Endometrial microvascular endothelial cells (primary cell): ENCODE measurements around the gene OAF. TPM values are rescaled to one million over a fixed set of nuclear protein-coding genes. Genes with fewer than 3 reads are reported as not detected.

ENCODE experiments used
- in situ Hi-C: cut with HindIII; loops from 2 replicates; pipeline ENCODE4 v1.10.0; 2017; ENCODE audit warnings: low sequenced_read_pairs, low pct_unique_long_range_greater_than_20kb; ENCODE audit errors: inconsistent ontology term
- total RNA-seq: library from RNA; depleted of rRNA; stranded (reverse); fragments of >200 nt; gene quantifications from one replicate; pipeline ENCODE4 v1.2.3, GENCODE V29; 2015; ENCODE audit errors: inconsistent ontology term

The OAF gene
- total RNA-seq, 1 donor from 2014 or later: 51.8 TPM

DNA sequence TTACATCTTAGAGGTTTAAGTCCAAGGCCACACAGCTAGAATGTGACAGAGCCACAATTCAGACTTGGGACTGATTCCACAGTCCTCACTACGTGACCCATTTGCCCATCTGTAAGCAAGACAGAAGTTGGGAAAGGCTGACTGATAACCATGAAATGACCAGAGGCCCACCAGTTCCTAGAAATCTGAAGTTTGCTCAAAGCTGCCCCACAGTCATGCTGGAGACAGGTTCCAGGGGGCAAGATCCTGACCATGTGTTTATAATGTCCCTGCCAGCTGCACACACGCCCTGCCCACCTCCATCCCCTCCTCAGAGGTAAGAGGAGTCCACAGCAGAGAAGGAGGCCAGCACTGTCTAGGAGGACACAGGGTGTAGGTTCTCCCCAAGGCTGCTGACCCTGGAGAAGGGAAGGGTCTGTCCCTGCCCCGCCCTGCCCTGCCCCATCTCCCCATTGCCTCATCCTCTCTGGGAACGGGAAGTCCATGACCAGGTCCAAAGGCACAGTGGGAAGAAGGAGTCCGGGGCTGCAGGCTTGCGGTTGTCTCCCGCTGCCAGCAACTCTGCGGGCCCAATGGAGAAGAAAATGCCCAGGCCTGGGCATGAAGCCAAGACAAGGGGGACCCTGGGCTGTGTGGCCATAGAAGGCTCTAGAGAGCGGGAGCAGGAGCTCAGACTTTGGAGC lies 11.9 kb upstream of the OAF start:
- in situ Hi-C loops: no loop called here

DNA sequence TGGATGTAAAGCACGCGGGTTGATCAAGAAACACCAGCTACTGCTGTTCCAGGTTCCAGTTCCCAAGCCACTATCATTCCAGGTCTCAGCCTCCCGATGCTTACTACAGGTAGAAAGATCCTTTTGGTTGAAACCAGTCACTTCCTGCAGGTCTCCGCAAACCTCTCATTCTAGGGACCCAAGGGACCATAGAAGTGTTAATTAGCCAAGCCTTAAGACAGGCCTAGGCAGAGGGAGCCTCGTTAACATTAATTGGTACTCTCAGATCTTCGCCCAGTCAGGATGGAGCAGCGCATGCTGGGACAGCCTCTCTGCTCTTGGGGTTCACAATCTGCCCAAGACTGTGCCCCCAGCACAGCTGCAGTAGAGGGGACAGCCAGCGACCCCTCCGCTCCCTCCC lies 11.2 kb upstream of the OAF start:
- in situ Hi-C loops: no loop called here

DNA sequence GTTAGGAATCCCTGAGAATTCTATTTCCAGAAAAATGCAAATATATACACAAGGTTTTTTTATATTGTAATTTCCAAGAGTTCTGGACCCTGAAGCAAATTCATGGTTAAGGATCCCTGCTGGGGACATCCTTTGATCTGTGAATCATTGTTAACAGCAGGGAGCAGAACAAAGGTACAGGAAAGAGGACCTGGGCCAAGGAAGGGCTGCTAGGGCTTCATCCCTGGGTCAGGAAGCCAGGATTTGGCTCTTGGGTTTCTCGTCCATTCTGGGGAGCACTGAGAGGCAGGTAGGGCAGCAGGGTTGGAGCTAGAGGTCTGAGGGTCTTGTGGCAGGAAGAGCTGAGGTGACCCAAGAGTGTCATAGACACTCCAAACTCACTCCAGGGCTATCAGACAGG lies 10.2 kb upstream of the OAF start:
- in situ Hi-C loops: no loop called here

- in situ Hi-C loops: no loop called here
These were observed 9.2 kb upstream of the OAF start for GRCh38 chr11:120201653-120202052.

- in situ Hi-C loops: no loop called here
These were observed 7.2 kb upstream of the OAF start for GRCh38 chr11:120203626-120204025.

GRCh38 chr11:120205596-120206161 lies 5.2 kb upstream of the OAF start:
- in situ Hi-C loops: no loop called here

DNA sequence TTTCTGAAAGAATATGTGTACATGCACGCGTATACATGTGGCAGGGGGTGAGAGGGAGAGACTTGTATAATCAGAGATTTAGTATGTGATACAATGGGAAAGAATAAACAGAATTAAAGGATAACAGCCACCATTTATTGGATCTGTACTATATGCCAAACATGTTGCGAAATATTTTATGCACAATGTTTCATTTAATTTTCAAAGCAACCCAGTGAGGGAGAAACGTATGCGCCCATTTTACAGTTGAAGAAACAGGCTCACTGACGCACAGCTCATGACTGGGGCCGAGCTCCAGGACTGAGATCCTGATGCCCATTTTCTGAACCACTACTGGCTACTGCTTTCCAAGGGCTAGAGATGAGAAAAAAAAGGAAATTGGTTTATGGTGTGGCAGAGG lies 3.3 kb upstream of the OAF start:
- in situ Hi-C loops: no loop called here

DNA sequence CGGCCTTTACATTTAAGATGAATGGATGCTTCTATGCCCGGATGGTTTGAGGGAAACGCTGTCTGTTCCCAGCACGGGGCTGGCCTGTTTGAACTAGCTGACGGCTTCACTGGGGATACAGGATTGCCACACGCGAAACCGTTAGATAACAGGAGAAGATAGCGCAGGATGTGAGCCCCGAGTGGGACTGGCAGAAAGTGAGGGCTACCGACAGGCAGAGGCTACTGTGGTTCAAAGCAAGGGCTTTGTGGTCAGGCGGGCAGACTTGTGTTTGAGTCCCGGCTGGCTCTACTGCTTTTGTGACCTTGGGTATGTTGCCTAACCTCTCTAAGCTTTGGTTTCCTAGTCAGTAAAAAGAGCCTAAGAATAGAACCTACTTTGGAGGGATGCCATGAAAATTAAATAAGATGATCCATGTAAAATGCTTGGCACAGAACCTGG lies 2.8 kb upstream of the OAF start:
- in situ Hi-C loops: no loop called here

DNA sequence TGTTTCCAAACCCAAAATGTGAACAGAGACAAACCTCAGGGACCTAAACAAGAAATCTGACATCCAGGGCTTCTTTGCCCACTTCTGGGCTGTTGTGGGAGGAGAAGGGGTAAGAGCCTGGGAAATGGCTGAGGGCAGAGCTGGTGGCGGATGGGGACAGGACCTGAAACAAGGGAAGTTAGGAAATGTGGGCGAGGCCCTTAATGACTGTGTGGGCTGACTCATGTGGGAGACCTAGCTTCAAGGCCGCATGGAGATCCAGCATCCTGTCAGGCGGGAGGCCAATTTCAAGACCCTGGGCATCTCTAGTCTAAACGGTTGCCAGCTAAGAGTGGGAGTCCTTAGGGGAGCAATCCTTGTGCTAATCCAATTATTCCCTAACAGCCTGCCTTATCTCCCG lies 2.1 kb upstream of the OAF start:
- in situ Hi-C loops: no loop called here

- in situ Hi-C loops: no loop called here
These were observed 846 bp upstream of the OAF start for GRCh38 chr11:120209746-120210625.

DNA sequence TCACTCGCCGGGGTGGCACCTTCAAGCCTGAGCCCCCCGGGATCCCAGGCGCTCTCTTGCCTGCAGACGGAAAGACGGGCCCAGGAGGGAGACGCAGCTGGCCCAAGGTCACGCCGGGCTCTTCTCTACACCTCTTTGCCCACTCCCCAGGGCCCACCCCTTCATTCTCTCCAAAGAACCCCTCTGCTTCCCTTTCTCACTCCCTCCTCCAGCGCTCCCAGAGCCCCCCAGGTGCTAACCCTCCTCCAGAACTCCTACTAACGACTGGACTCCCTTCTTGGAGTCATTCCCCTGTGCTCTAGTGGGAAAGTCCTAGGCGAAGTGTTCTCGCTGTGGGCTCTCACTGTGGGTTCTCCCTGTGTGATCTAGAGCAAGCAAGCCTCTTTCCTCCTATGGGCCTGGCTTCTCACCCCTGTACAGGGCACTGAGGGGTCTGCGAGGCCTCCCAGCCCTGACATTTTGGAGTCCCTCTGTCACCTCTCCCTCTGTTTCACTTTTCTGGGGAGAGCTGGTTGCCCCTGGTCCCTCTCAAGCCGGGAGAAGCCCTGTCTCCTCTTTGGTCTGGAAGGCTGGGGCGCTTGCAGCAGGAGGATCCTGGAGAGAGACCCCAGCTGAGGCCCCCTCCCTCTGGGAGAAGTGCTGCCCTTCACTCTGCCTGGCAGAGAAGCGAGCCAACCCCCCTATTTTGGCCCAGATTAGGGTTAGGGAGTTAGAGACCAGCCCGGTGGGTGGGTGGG lies 858 bp downstream of the OAF start:
- in situ Hi-C loops: no loop called here

- in situ Hi-C loops: no loop called here
These were observed 1.5 kb downstream of the OAF start for GRCh38 chr11:120212259-120212878.

- in situ Hi-C loops: no loop called here
These were observed 2.1 kb downstream of the OAF start for GRCh38 chr11:120212926-120213325.

DNA sequence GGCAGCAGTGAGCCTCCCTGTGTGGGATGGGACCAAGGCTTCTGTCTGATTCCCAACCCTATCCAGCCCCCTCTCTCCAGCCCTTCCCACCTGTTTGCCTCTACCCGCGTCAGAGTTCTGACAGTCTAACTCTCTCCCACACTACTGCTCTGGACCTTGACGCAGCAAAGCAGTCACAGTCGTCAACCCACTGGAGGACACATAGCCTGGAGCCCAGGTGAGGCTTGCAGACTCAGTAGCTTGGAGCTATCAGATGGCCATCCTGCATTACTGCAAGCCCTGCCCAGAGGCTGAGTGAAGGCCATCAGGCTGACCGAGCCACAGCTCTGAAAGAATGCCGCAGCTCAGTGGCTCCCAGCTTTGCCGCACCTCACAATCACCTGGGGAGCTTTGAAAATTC lies 3.7 kb downstream of the OAF start:
- in situ Hi-C loops: no loop called here

DNA sequence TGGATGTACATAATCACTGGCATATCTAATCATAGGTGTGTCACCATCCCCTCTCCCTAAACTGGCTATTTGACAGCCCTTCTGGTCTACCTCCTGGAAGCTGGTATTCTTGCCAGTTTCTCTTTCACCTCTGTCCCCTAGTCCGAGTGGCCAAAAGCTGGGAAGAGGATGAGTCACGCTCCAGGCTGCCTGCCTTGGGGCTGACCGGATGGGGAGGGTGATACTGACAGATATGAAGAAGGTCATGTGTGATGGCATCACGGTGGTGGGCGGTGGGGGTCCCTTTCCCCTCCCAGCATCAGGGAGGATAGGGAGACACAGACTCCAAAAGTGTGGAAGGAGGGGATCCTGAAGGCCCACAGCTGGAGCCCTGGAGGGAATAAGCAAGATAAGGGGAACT lies 4.8 kb downstream of the OAF start:
- in situ Hi-C loops: no loop called here

GRCh38 chr11:120216426-120217102 lies 5.7 kb downstream of the OAF start:
- in situ Hi-C loops: no loop called here

DNA sequence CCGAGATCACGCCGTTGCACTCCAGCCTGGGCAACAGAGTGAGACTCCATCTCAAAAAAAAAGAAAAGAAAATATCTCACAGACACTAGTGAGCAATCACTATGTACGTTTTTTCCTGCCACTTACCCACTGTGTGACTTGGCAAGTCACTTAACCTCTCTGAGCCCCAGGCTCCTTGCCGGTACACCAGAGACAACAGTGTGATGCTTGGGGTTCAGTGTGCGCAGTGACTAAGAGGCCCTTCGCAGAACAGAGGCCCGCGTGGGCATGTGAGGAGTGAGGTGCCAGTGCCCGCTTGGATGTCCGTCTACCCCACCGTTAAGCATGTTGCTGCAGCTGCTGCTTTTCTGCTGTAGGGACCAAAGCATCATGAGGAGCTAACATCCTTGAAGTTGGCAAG lies 6.7 kb downstream of the OAF start:
- in situ Hi-C loops: no loop called here

GRCh38 chr11:120217941-120218694 lies 7.3 kb downstream of the OAF start:
- in situ Hi-C loops: no loop called here
